K562 (cell line): ENCODE data around the gene DENND1A. TPM values are rescaled to one million over a fixed set of nuclear protein-coding genes. Genes with fewer than 3 reads are reported as not detected.

Source experiments
- CAMTA2 ChIP-seq: fragments of 250-450 bp; sonication (Bioruptor Pico); conservative IDR thresholded peaks from 2 replicates; pipeline ENCODE4 v1.5.1; 2022
- CHAMP1 ChIP-seq: fragments of 450-650 bp; IDR thresholded peaks from 2 replicates; pipeline ENCODE4 v1.6.1; 2016; ENCODE audit warnings: mild to moderate bottlenecking
- DDX20 ChIP-seq: fragments of 450-650 bp; IDR thresholded peaks from 2 replicates; pipeline ENCODE4 v1.6.1; 2016; ENCODE audit warnings: missing genetic modification characterization, low read depth, mild to moderate bottlenecking, missing compliant biosample characterization, moderate library complexity
- FIP1L1 ChIP-seq: fragments of 200-400 bp; formaldehyde crosslinking; IDR thresholded peaks from 2 replicates; pipeline ENCODE4 v1.6.1; 2018; ENCODE audit warnings: mild to moderate bottlenecking, low read depth, low read length; ENCODE audit not compliant: poor library complexity, severe bottlenecking
- HNRNPL ChIP-seq: fragments of 200-400 bp; formaldehyde crosslinking; IDR thresholded peaks from 2 replicates; pipeline ENCODE4 v1.6.1; 2017; ENCODE audit warnings: low read depth, mild to moderate bottlenecking, low read length
- RNF219 ChIP-seq: fragments of 250-450 bp; sonication (Bioruptor Pico); IDR thresholded peaks from 2 replicates; pipeline ENCODE4 v1.5.0; 2022; ENCODE audit warnings: mild to moderate bottlenecking
- TCF7 ChIP-seq: sonication (generic); IDR thresholded peaks from 2 replicates; pipeline ENCODE4 v1.6.1; 2016; ENCODE audit warnings: antibody characterized with exemption, borderline replicate concordance
- ZNF217 ChIP-seq: sonication (generic); formaldehyde crosslinking; IDR thresholded peaks from 2 replicates; pipeline ENCODE4 v1.8.0; 2022; ENCODE audit warnings: mild to moderate bottlenecking, missing genetic modification reagents
- ZNF224 ChIP-seq: sonication (generic); formaldehyde crosslinking; IDR thresholded peaks from 2 replicates; pipeline ENCODE4 v1.8.0; 2022; ENCODE audit warnings: mild to moderate bottlenecking, missing genetic modification reagents
- ZNF280A ChIP-seq: fragments of 450-650 bp; IDR thresholded peaks from 2 replicates; pipeline ENCODE4 v1.6.1; 2018; ENCODE audit warnings: mild to moderate bottlenecking, low read depth; ENCODE audit not compliant: partially characterized antibody
- ZNF518B ChIP-seq: fragments of 250-450 bp; sonication (Bioruptor Pico); IDR thresholded peaks from 2 replicates; pipeline ENCODE4 v1.5.0; 2021; ENCODE audit warnings: mild to moderate bottlenecking, moderate library complexity
- polyA plus RNA-seq, 8 experiments: library from polyadenylated mRNA; depleted of rRNA in 4 of 8; stranded (reverse) in 5 of 8; unstranded in 3 of 8; fragments of >200 nt; fragmentation: Nextera tagmentation in 2 of 8; fragmentation: Illumina TruSeq in 1 of 8; extraction: Ambion mirVana in 2 of 8; extraction: Trizol in 1 of 8; gene quantifications; 2 replicates each; pipeline versions ENCODE4 v1.2.1 to v1.2.3, GENCODE V29; 2011 to 2014; ENCODE audit warnings: inconsistent platforms in 1 of 8, missing spikeins in 1 of 8
- total RNA-seq, 7 experiments: library from RNA; depleted of rRNA in 6 of 7; stranded (reverse); fragments of >200 nt in 6 of 7; fragmentation: Illumina TruSeq in 2 of 7; extraction: Trizol in 2 of 7; gene quantifications; 2 replicates each; pipeline versions ENCODE4 v1.2.1 to v1.2.3, GENCODE V29; 2011 to 2021; ENCODE audit warnings: low replicate concordance in 1 of 7

DENND1A gene
- total and polyA plus RNA-seq, 9 of the 15 experiments (the other 6 are each of a cell fraction or from before 2014, with no cell fraction given) = 7.6 to 29.5 (median 15.7) TPM

GRCh38 chr9:123945532-123945931 lies 15.6 kb upstream of the DENND1A start (continued):
- no peak for TF ChIP-seq ZNF518B (CRISPR knock-in tag)
- TF ChIP-seq ZNF217 (CRISPR knock-in tag) = no peak
- TF ChIP-seq TCF7 = no peak
- TF ChIP-seq ZNF224 (CRISPR knock-in tag) = no peak
- no peak for TF ChIP-seq FIP1L1
- no peak for TF ChIP-seq HNRNPL
- TF ChIP-seq DDX20 (tag) = no peak
- TF ChIP-seq ZNF280A = no peak
- no peak for TF ChIP-seq RNF219
- TF ChIP-seq CHAMP1 = no peak
- no peak for TF ChIP-seq CAMTA2 (CRISPR knock-in tag)
